GM10266 (cell line): Measurements from ENCODE around the gene DDX39A.
"Not testable (repeated sequence)": the region's sequence is repeated elsewhere in the genome, so short reads cannot be mapped to it uniquely, and the experiment has no call there.

Experiments used
- DNase-seq: peaks from one replicate; pipeline ENCODE4 v3.0.0; 2012; ENCODE audit errors: extremely low spot score
- CTCF ChIP-seq: IDR thresholded peaks from 2 replicates; pipeline ENCODE4 v1.5.1; 2012; ENCODE audit warnings: mild to moderate bottlenecking, low read depth; ENCODE audit not compliant: control insufficient read depth, insufficient read depth; ENCODE audit errors: missing control alignments

The DDX39A gene

GRCh38 chr19:14377883-14378328, 41.2 kb downstream of the DDX39A start:
- no peak for DNase-seq
- TF ChIP-seq CTCF, result no peak

- no peak for TF ChIP-seq CTCF
- DNase-seq, result no peak
Measured at GRCh38 chr19:14375582-14376291, 43.4 kb downstream of the DDX39A start.

- no peak for TF ChIP-seq CTCF
- peak; percentile 61 for DNase-seq
Measured at GRCh38 chr19:14375055-14375581, 44.0 kb downstream of the DDX39A start.

- not testable (repeated sequence) for DNase-seq
Measured at GRCh38 chr19:14374313-14374712, 44.8 kb downstream of the DDX39A start.

- DNase-seq, result not testable (repeated sequence)
Measured at GRCh38 chr19:14372384-14373077, 46.6 kb downstream of the DDX39A start.

- no peak for DNase-seq
- TF ChIP-seq CTCF, result no peak
Measured at GRCh38 chr19:14371301-14371821, 47.8 kb downstream of the DDX39A start.

- TF ChIP-seq CTCF, result no peak
- no peak for DNase-seq
Measured at GRCh38 chr19:14370940-14371280, 48.2 kb downstream of the DDX39A start.
